ENCODE data around the gene PID1. TPM values are rescaled to one million over a fixed set of nuclear protein-coding genes. Genes with fewer than 3 reads are reported as not detected.
"Not testable (repeated sequence)": the region's sequence is repeated elsewhere in the genome, so short reads cannot be mapped to it uniquely, and the experiment has no call there.

PID1 gene
- total RNA-seq, 2 experiments from 2014 or later = not detected

- ChIA-PET POLR2A (no interaction called here), CTCF (no interaction called here)
Observed at GRCh38 chr2:229087843-229088516, 183.1 kb downstream of the PID1 start.

- CTCF ChIA-PET = no interaction called here
- POLR2A ChIA-PET = no interaction called here
Observed at GRCh38 chr2:229087267-229087666, 183.8 kb downstream of the PID1 start.

- POLR2A ChIA-PET = no interaction called here
- CTCF ChIA-PET = no interaction called here
Observed at GRCh38 chr2:229085439-229085838, 185.6 kb downstream of the PID1 start.

- POLR2A ChIA-PET = no interaction called here
- CTCF ChIA-PET = no interaction called here
Observed at GRCh38 chr2:229084447-229084846, 186.6 kb downstream of the PID1 start.

GRCh38 chr2:229083606-229084340 lies 187.3 kb downstream of the PID1 start:
- ChIA-PET CTCF (no interaction called here), POLR2A (no interaction called here)

- CTCF ChIA-PET = no interaction called here
Observed at GRCh38 chr2:229081411-229081810, 189.7 kb downstream of the PID1 start.

GRCh38 chr2:229080172-229080571 lies 190.9 kb downstream of the PID1 start:
- ChIA-PET POLR2A (no interaction called here), CTCF (no interaction called here)

More at GRCh38 chr2:229081411-229081810, 189.7 kb downstream of the PID1 start:
- POLR2A ChIA-PET = no interaction called here

GRCh38 chr2:229076886-229077285 lies 194.2 kb downstream of the PID1 start:
- POLR2A ChIA-PET, CTCF ChIA-PET: not testable (repeated sequence)

GRCh38 chr2:229073935-229074334 lies 197.2 kb downstream of the PID1 start:
- ChIA-PET CTCF (no interaction called here), POLR2A (no interaction called here)

- ChIA-PET POLR2A (no interaction called here), CTCF (no interaction called here)
Observed at GRCh38 chr2:229071292-229071976, 199.7 kb downstream of the PID1 start.

- POLR2A ChIA-PET = no interaction called here
Observed at GRCh38 chr2:229066121-229066715, 204.9 kb downstream of the PID1 start.

GRCh38 chr2:229064749-229065148 lies 206.3 kb downstream of the PID1 start:
- POLR2A ChIA-PET = no interaction called here
- CTCF ChIA-PET = no interaction called here

More at GRCh38 chr2:229066121-229066715, 204.9 kb downstream of the PID1 start:
- CTCF ChIA-PET = no interaction called here

- ChIA-PET POLR2A (no interaction called here), CTCF (no interaction called here)
Observed at GRCh38 chr2:229060147-229060546, 210.9 kb downstream of the PID1 start.

GRCh38 chr2:229059331-229060033 lies 211.6 kb downstream of the PID1 start:
- ChIA-PET POLR2A (no interaction called here), CTCF (no interaction called here)

- ChIA-PET CTCF (no interaction called here), POLR2A (no interaction called here)
Observed at GRCh38 chr2:229057976-229058553, 213.0 kb downstream of the PID1 start.

- CTCF ChIA-PET = no interaction called here
- POLR2A ChIA-PET = no interaction called here
Observed at GRCh38 chr2:229054311-229054710, 216.8 kb downstream of the PID1 start.

- POLR2A ChIA-PET = no interaction called here
- CTCF ChIA-PET = interaction anchor here (0.7 kb wide), 1 partner anchor 9 kb away, joined by 3 read pairs; no protein-coding TSS in a partner anchor
Observed at GRCh38 chr2:229051798-229052197, 219.3 kb downstream of the PID1 start.

- CTCF ChIA-PET = no interaction called here
- POLR2A ChIA-PET = no interaction called here
Observed at GRCh38 chr2:229050133-229050532, 221.0 kb downstream of the PID1 start.

GRCh38 chr2:229048134-229048533 lies 223.0 kb downstream of the PID1 start:
- CTCF ChIA-PET = no interaction called here
- POLR2A ChIA-PET = no interaction called here

- ChIA-PET CTCF (no interaction called here), POLR2A (no interaction called here)
Observed at GRCh38 chr2:229045671-229046070, 225.4 kb downstream of the PID1 start.
